Fibroblast of skin of right biceps (primary cell): Measurements from ENCODE around the gene ZNF462.

Experiments used
- DNase-seq: peaks from one replicate; pipeline ENCODE4 v3.0.0-alpha.2; 2013

The ZNF462 gene

DNA sequence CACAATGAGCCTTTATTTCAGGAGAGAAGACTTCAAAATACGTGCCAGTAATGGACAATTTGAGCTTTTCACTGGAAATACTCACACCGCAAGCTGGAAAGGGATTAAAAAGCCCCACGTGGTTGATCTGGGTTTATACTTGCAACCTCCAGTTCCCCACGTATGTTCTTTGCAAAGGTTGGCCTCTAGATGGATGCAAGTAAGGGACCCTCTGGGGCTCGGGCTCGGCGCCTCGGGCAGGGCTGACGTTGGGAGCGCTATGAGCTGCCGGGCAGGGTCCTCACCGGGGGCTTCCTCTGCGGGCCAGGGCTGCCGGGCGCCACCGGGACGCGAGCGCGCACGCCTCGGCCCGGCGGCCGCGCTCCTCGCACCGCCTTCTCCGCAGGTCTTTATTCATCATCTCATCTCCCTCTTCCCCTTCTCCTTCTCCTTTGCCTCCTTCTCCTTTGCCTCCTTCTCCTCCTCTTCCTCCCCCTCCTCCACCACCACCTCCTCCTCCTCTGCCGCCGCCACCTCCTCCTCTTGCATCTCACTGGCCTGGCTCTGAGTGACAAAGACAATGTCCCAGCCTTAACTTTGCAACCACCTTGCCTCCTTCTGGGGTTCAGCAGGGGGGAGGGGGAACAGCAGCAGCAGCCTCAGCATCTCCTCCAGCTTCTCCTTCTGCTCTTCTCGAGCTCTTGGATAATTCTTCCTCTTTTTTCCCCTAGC lies 701 bp upstream of the ZNF462 start:
- peak; percentile 53 for DNase-seq

DNA sequence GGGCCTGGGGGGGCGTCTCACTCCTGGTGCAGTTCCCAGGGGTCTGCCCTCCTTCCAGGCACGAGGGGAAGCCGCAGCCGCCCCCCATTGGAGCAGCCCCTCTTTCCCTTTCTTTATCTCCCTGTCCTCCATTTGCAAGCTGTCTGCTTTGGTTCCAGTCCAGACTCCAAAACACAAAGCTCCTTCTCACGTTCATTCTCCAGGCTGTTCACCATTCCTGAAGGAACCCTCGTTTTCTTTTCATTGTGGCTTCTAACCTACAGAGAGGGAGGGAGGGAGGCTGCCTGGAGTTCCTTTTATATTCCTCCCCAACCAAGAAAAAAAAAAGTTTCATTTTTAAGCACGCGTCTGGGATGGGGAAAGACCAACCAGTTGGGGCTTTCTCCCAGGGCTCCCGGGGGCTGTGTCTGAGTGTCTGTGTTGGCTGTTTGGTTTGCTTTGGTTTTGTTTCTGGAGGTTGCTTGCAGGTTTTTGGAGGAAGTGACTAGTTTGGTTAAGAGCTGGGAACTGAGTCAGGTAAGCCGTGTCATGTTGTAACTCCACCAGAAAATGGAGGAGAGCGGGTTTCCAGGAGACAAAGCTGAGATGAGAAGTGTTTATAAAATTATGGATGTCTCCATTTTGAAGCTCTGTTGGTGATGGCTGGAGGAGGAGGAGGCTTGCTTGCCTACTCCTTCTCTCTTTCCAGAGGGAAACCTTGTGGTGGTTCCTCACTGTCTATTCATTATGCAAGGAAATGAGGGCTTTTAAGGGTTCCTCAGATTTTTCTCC lies 1.6 kb downstream of the ZNF462 start:
- DNase-seq, result peak; percentile 48

DNA sequence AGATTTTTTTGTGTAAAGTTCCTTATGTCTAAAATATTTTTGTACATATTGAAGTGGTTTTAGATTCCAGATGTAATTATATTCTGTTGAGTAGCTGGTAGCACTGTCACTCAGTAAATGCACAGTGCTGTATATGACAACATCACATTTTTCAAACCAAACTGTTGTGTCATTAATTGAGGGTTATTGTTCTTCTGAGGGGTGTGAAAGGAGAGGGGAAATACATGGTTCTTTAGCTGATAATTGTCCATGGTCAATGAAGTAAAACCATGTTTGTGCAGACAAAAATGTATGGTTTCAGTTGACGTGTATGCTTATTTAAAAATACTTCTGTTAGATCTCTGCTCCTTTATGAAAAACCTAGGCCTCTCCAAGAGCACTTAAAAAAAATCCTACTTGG lies 3.3 kb downstream of the ZNF462 start:
- DNase-seq, result no peak

DNA sequence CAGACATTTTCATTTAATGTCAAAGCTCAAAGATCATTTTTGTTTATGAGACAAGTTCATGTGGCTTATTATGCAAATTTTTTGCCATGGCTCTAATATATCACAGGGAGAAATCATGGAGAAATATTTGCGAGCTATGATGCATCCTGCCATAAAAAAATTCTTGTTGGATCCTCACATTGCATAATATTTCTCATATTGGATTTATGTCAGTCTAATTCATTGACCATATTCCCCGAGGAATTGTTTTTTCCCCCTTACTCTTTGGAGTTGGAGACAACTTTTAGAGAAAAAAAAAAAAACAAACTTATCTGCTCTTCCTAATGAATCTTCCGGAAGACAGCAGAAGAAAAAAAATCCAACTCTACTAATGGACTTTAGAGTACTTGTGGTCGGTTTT lies 4.3 kb downstream of the ZNF462 start:
- DNase-seq, result no peak

DNA sequence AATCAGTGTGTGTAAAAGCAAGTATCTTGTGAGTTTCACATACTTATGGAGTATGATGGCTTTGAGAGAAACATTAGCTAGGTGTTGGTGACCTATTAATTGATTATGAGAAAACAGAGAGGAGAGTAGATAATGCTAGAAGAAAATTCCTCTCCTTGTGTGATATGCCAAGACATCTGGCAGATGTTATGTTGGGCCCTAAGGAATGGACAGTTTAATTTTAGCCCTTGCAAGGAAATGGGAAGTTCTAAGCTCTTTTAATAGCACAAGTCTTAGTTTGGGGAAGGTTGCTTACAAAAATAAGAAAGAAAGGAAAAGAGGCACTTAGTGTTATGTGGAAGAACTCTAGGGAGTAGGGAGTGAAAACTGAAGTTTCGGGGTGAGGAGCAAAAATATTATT lies 5.1 kb downstream of the ZNF462 start:
- DNase-seq, result no peak

DNA sequence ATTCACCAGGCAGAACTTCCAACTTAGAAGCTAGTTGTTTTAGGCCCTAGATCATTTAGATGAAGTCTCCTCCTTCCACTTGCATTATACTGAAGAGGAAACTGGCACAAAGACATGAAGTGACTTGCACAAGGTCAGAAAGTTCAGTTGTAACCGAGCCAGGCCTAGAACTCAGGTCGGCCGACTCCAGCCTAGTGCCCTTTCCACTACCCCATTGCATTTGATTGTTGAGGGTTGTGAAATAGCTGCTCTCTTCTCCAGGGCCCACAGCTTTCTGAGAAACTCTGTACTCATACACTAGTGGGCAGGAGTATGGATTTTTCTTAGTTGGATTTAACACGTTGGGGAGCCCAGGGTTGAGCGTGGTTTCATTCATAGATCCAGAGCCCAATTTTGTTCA lies 5.6 kb downstream of the ZNF462 start:
- DNase-seq, result no peak

DNA sequence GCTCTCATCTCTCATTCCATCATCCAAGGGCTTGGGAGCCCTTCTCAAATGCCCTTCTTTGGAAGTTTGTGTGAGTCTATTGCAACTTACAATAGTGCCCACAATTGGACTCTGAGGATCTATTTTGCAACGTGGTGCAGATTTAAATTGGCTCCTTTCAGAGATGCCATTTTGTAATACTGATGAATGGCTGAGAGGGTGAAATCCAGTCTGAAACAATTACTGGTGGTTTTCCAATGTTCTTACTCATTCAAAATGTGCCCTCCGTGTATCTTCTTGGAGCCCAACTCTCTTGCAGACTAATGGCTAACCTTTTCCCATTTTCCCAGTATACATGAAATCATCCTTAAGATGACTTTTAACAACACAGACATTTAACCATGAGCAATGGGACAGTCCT lies 6.1 kb downstream of the ZNF462 start:
- no peak for DNase-seq

DNA sequence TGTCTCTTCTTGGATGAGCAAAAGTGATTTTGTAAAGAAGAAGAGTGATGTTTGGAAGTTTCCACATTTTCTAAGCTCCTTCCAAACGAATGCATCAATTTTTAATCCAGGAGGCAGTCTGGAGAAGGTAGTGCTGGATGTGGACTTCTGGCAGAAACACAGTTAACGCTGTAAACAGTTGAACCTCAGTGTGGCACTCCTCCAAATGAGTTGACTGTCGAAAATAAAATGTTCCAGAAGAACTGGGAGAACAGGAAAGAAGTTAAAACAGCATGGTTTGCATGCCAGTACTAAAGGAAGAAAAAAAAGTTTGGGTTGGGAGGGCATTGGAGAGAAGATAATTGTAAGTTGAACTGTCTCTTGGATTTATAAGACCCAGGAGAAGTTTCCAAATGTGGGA lies 6.5 kb downstream of the ZNF462 start:
- no peak for DNase-seq

DNA sequence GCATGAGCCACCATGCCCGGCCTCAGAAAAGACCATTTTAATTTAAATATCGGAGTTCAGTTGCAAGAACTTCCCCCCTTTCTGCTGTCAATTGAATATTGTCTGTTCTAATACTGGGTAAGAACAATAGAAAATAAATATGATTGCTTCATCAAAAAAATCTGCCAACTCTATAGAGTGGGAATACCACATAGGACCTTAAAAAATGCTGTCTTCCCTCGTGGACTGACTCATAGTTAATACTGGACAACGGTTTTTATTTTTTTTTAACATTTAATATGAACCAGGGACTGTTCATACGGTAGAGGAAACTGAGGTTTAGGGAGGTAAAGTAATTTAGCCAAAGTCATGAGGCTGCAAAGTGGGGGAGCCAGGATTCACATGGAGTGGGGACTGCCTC lies 9.7 kb downstream of the ZNF462 start:
- DNase-seq, result no peak

DNA sequence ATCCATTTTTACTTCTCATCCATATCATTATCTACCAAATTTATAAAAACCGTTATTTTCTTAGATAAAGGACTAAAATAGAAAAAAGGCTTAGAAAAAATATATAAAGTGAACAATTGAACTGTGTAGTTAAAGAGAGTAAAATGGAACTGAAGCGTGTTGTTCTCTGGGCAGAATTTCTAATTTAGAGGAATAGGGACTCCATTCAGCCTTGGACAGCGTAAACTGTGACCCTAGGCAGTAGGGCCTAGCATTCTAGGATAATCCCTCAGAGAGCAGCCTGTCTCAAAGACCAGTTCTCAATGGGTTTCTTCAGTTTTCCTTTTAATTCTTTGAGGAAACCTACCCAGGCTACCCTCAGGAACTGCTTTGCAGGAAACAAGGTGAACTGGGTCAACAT lies 11.1 kb downstream of the ZNF462 start:
- DNase-seq, result no peak

DNA sequence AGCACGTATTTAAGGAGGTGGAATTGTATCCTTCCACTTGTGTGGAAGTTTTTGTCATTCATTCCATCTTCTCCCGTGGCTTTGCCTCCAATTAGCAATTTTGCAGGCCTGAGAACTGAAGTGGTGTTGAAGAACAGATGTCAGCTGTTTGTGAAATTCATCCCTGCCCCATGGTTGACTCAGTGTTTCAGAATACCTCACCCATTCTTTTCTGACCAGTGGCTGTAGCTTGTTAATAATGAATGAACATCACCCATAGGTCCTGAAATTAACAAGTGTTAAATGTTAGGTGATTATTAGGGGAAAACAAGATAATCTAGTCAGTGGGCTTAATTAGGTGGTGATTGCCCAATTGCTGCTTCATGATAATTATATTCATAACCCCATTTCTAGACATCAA lies 11.7 kb downstream of the ZNF462 start:
- no peak for DNase-seq

DNA sequence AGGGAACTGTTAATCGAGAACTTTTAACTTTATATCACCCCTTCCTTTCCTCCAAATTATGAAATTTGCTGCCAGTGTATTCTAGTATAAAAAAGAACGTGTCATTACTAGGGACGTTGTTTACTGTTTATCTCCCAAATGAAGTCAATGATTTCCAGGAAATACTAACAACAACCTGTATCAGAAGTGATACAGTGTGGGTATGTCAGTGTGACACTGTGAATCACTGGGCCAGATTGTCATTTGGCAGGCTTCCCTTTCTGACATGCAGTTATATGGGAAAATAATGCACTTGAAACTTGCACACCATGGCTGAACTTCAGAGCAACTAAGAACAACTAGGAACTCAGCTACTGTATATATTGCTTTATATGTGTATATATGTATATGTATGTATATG lies 12.6 kb downstream of the ZNF462 start:
- DNase-seq, result no peak

DNA sequence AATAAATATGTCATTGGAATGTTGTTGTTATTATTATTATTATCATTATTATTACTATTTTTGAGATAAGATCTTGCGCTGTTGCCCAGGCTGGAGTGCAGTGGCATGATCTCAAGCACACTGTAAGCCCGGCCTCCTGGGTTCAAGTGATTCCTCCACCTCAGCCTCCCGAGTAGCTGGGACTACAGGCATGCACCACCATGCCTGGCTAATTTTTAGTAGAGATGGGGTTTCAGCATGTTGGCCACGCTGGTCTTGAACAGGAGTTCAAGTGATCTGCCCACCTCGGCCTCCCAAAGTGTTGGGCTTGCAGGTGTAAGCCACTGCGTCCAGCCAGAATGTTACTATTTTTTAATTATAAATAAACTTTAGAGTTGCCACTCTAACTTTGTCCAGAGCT lies 14.4 kb downstream of the ZNF462 start:
- no peak for DNase-seq

DNA sequence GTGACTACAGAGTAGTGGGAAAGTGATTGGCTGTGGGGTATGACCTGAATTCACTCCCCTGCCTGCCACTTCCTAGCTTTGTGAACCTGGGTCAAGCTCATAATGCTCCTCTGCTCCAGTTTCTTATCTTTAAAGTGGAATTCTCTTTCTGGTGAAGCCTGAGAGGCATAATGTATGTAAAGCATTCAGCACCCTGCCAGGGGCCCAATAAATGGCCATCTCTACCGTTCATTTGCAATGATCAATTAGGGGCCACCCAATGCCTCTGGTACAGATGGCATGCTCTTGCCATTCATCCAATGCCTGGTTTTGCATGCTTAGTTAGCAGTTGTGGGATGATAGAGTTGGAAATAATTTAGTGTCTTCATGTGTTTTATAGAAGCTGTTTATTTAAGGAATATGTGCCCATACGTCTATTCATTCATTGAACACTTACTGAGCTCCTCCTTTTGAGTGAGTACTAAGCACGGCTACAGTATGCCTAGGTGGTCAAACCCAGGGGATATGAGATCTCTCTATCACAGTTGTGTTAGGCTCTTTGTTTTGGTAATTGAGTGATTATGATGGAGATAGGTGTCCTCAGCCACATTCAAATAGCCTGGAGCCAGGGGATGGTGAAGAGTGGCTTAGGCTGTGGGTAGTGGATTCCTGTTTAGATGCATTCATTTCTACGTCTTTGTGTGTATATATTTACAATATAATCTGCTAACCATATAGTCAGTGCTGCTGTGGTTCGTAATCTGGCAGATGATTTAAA lies 15.3 kb downstream of the ZNF462 start:
- DNase-seq, result no peak

DNA sequence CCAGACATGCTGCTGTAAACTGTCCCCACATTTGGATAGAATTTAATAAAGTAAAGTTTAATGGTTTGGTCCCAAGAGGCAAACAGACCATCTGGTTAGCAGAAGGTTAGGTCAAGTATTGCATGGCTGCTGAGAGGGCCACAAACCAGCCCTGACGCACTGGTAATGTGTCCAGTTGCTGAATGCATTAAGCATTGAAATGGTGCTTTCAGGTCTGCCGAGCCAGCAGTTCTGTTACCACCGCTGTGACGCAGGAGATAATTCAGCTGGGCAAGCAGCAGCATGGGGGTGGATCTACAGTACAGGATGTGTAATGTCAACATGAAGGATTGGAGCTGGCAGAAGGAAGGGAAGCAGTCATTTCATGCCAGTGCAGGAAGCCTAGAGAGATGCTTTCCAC lies 16.0 kb downstream of the ZNF462 start:
- peak; percentile 88 for DNase-seq

DNA sequence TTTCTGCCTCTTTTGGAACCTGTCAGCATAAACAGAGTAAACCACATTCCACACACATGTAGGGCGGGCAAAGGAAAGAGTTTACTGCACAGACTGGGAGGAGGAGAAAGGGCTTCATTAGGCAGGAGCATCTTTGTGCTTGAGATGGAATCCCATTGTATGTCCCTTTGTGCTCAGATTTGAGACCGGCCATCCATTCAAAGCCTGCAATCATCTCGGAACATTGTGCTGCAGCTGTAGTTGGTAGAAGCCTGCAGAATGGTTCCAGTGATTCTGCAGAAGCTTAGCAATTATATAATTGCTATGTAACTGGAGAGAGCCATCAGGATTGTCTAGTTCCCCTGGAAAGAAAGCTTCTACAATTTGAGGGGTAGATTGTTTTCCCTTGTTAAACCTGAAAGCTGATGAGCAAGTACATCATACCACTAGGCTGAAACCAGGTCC lies 16.5 kb downstream of the ZNF462 start:
- DNase-seq, result no peak

DNA sequence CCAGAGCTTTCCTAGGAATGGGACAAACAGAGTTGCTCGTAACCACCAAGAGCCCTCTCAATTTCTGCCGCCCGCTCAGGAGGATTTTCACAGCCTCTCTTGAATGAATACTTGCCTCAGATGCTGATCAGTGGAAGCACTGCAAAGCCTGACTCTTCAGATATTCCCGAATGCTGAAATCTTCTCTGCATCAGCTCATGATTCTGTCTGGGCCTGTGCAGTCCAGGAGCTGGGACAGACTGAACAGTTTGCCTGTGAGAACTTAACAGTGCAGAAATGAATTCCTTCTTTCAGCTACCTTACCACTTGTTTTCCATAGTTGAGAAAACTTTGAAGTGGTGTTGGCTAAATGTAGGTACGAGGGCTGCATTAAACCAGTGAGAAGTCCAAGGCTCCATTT lies 17.1 kb downstream of the ZNF462 start:
- DNase-seq, result no peak

DNA sequence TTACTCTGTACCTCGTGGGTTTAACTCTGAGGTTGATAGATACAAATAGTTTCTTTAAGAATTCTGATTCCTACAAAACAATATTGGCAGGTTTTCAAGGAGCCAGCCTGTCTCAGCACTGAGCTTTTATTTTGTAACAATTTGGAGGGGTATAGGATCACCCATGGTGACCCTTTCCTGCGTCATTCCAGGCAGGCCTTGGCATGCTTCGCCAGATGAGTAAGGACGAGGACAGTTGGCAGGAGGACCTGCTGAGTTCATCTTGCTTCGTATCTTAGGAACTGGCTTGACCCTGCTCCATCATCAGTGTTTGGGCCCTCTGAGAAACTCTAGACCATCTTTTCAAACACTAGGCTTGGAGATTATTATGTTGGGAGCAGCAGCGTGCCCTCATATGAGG lies 17.9 kb downstream of the ZNF462 start:
- DNase-seq, result no peak

DNA sequence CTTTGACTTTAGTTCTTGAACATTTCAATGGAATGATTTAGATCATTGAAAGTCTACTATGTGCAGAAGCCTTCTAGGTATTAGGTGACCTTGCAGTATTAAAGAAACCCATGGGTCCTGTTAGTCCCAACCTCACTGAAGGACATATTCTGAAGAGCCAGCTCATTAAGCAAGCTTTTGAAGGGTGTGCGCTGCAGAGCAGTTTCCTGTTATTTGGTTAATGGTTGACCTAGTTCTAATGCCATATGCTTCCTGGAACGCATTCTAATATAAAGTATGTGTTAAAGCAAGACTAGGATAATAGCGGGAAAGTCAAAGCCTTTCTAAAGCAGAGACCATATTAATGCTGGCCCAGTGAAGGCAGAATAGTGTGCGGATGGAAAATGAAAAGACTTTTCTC lies 20.1 kb downstream of the ZNF462 start:
- no peak for DNase-seq

DNA sequence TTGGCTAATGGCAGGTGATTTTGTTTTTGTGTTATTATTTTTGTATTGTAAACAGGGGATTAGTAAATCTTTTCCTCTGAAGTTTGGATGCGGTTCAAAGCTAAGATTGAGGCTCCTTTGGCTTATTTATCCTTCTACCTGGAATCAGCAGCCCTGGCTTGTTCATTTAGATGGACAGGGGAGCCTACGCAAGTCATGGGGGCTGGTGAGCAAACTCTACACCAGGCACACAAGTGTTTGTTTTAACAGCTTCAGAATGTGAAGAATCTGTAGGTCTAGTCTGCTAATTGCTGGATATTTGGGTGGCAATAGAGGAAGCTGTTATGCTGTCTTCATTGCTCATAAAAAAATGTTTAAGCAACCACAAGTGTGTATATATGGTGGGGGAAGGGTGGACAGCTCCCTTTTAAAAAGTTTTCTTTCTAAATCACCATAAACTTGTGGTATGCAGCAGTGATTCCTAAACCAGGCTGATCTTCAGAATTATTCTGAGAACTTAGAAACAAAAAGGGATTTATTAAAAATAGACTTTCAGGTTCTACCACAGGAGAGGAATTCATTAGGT lies 20.7 kb downstream of the ZNF462 start:
- peak; percentile 80 for DNase-seq

DNA sequence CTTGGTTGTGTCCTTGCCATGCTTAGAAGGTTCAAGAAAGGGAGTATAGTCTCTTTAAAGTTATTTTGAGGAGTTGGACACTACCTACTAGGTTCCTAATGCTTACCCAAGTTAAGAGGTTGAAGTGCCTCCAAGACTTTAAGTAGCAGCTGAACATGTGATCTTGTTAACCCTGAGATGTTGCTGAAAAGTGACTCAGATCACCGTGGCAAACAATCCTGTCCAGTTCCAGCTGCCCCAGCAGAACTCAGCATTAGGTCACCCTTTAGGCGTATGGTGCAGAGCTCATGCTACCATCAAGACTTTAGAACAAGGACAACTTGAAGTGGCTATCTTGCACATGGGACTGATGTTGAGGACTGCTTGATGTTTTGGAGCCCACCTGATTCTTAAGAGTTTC lies 22.5 kb downstream of the ZNF462 start:
- peak; percentile 75 for DNase-seq

DNA sequence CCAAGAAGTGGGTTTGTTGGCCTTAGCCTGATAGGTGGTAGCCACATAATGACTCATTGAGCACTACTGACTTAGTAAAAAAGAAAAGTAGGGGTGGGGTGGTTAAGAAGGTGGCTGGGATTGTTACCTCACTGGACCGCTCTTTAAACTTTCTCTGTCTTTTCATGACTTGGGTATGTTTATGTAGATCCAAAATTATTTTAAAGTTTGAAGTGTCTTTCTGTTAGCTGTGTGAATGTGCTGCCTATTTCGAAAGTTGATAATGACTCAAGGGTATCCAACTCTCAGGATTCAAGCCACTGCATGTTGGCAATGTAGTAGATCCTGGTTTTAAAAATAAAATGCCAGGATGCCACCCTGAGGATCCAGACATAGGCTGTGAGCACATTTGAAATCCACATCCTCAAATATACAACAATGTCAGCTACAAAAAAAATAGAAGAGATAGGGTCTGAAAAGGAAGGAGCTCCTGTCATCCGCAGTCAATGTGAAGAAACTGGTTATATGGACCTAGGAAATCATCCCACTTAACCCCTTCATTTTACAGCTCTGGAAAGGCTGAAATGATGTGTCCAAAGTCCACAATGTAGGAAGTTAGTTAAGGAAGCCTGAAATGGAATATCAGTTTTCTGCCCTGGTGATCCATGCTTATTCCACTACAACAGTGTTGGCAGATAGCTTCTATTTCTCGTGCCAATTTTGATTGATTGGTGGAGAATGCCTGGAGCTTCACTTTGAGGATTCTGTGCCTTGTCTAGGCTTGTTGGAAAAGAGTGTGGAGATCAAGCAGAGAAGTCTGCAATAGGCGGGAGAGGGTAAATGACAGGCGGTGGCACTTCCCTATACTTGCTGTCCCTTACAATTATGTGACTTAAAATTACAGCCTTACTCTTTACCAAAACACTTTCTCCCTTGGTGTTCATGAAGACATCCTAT lies 23.4 kb downstream of the ZNF462 start:
- DNase-seq, result no peak
